Type B pancreatic cell (in vitro differentiated cells): ENCODE measurements around the gene LRRK1. TPM values are rescaled to one million over a fixed set of nuclear protein-coding genes. Genes with fewer than 3 reads are reported as not detected.

Source experiments
- DNase-seq: peaks from one replicate; pipeline ENCODE4 v3.0.0; 2021; ENCODE audit warnings: mixed read lengths; ENCODE audit not compliant: unreplicated experiment; ENCODE audit errors: extremely low spot score
- H3K27ac Mint-ChIP-seq: 2 replicates; pipeline ENCODE4 v1.8.0; 2021; ENCODE audit warnings: mild to moderate bottlenecking, mixed read lengths
- H3K27me3 Mint-ChIP-seq: 2 replicates; pipeline ENCODE4 v1.8.0; 2021; ENCODE audit warnings: mixed read lengths
- H3K36me3 Mint-ChIP-seq: 2 replicates; pipeline ENCODE4 v1.8.0; 2021; ENCODE audit warnings: mixed read lengths
- H3K4me1 Mint-ChIP-seq: one replicate; pipeline ENCODE4 v1.8.0; 2021; ENCODE audit warnings: mixed read lengths; ENCODE audit not compliant: unreplicated experiment
- H3K4me3 Mint-ChIP-seq: 2 replicates; pipeline ENCODE4 v1.8.0; 2021; ENCODE audit warnings: mild to moderate bottlenecking, mixed read lengths
- H3K9me3 Mint-ChIP-seq: 2 replicates; pipeline ENCODE4 v1.8.0; 2021; ENCODE audit warnings: mixed read lengths
- CTCF ChIP-seq: fragments of 200-600 bp; sonication (generic); conservative IDR thresholded peaks from 2 replicates; pipeline ENCODE4 v1.5.0; 2021; ENCODE audit warnings: antibody characterized with exemption, mild to moderate bottlenecking
- total RNA-seq: library from RNA; stranded (reverse); gene quantifications from 2 replicates; pipeline ENCODE4 v1.2.1, GENCODE V29; 2021; ENCODE audit warnings: low replicate concordance

The LRRK1 gene
- total RNA-seq, 1 donor from 2014 or later = 2.0 TPM

- Mint-ChIP-seq H3K4me3 (no peak overlapping the region), H3K4me1 (peaks cover 4% of the 10 kb centered on the region), H3K27me3 (peaks cover 14% of the 10 kb centered on the region), H3K9me3 (no peaks in the 10 kb centered on the region), H3K27ac (no peak overlapping the region), H3K36me3 (no peaks in the 10 kb centered on the region)
- no peak for DNase-seq
- no peak for TF ChIP-seq CTCF
Observed at GRCh38 chr15:100997442-100997841, 78.3 kb downstream of the LRRK1 start.

GRCh38 chr15:100998630-100999029 is 79.5 kb downstream of the LRRK1 start:
- H3K4me3 Mint-ChIP-seq = no peak overlapping the region

GRCh38 chr15:100999369-100999768 is 80.2 kb downstream of the LRRK1 start:
- H3K4me1 Mint-ChIP-seq = peaks cover 4% of the 10 kb centered on the region
- peaks cover 14% of the 10 kb centered on the region for H3K27me3 Mint-ChIP-seq
- H3K36me3 Mint-ChIP-seq = no peaks in the 10 kb centered on the region
- TF ChIP-seq CTCF = no peak
- H3K4me3 Mint-ChIP-seq = no peak overlapping the region
- H3K9me3 Mint-ChIP-seq = no peaks in the 10 kb centered on the region
- H3K27ac Mint-ChIP-seq = no peak overlapping the region
- no peak for DNase-seq

More at GRCh38 chr15:100998630-100999029, 79.5 kb downstream of the LRRK1 start:
- Mint-ChIP-seq H3K27me3 (peaks cover 14% of the 10 kb centered on the region), H3K36me3 (no peaks in the 10 kb centered on the region), H3K4me1 (peaks cover 4% of the 10 kb centered on the region), H3K9me3 (no peaks in the 10 kb centered on the region), H3K27ac (no peak overlapping the region)
- TF ChIP-seq CTCF = no peak
- DNase-seq = no peak

- no peak for DNase-seq
- Mint-ChIP-seq H3K36me3 (no peaks in the 10 kb centered on the region), H3K9me3 (peaks cover 4% of the 10 kb centered on the region), H3K4me3 (no peak overlapping the region), H3K27me3 (peaks cover 9% of the 10 kb centered on the region), H3K4me1 (peaks cover 4% of the 10 kb centered on the region), H3K27ac (no peak overlapping the region)
- TF ChIP-seq CTCF = no peak
Observed at GRCh38 chr15:101000271-101000681, 81.1 kb downstream of the LRRK1 start.

GRCh38 chr15:101001056-101001455 is 81.9 kb downstream of the LRRK1 start:
- DNase-seq = no peak
- Mint-ChIP-seq H3K27me3 (peaks cover 9% of the 10 kb centered on the region), H3K4me3 (no peak overlapping the region), H3K4me1 (peaks cover 4% of the 10 kb centered on the region), H3K9me3 (peaks cover 6% of the 10 kb centered on the region), H3K36me3 (no peaks in the 10 kb centered on the region), H3K27ac (no peak overlapping the region)
- TF ChIP-seq CTCF = no peak

GRCh38 chr15:101001796-101002195 is 82.6 kb downstream of the LRRK1 start:
- DNase-seq = no peak
- Mint-ChIP-seq H3K27ac (no peak overlapping the region), H3K4me1 (peaks cover 7% of the 10 kb centered on the region), H3K36me3 (no peaks in the 10 kb centered on the region), H3K27me3 (peaks cover 9% of the 10 kb centered on the region), H3K9me3 (peaks cover 6% of the 10 kb centered on the region), H3K4me3 (no peak overlapping the region)
- TF ChIP-seq CTCF = no peak
